ENCODE measurements around the gene CRCP.
"Not testable (repeated sequence)": the region's sequence is repeated elsewhere in the genome, so short reads cannot be mapped to it uniquely, and the experiment has no call there.

CRCP gene

DNA sequence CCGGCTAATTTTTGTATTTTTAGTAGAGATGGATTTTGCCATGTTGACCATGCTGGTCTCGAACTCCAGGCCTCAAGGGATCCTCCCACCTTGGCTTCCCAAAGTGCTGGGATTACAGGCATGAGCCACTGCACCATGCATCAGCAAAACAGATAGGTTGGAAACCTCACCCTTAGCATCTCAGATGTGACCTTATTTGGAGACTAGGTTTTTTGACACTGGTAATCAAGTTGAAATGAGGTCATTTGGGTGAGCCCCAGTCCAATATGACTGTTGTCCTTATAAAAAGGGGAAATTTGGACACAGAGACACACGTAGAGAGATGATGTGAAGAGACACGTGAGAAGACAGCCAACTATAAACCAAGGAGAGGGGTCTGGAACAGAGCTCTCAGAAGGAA, 48.0 kb downstream of the CRCP start:
- DNase-seq = no peak

DNA sequence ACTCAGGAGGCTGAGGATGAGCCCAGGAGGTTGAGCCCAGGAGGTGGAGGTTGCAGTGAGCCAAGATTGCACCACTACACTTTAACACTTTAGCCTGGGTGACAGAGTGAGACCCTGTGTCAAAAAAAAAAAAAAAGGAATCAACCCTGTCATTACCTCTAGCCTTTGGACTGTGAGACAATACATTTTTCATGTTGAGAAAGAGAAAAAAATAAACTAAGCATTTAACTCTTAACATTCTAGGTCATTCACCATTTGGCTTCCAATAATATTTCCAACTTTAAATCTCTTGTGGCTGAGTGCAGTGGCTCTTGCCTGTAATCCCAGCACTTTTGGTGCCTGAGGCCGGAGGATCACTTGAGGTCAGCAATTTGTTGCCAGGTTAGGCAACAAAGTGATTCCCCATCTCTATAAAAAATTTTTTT, 48.6 kb downstream of the CRCP start:
- no peak for DNase-seq

DNA sequence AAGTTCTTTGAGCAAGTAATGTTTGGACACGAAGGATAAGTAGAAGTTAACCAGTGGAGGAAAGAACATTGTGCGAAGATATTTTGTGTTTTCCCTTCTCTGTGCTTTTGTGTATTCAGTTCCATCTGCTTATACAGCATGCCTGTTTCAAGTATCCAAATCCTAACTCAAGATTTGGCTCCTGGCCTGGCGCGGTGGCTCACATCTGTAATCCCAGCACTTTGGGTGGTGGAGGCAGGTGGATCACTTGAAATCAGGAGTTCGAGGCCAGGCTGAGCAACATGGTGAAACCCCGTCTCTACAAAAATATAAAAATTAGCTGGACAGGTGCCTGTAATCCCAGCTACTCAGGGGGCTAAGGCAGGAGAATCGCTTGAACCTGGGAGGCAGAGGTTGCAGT, 49.7 kb downstream of the CRCP start:
- no peak for DNase-seq

DNA sequence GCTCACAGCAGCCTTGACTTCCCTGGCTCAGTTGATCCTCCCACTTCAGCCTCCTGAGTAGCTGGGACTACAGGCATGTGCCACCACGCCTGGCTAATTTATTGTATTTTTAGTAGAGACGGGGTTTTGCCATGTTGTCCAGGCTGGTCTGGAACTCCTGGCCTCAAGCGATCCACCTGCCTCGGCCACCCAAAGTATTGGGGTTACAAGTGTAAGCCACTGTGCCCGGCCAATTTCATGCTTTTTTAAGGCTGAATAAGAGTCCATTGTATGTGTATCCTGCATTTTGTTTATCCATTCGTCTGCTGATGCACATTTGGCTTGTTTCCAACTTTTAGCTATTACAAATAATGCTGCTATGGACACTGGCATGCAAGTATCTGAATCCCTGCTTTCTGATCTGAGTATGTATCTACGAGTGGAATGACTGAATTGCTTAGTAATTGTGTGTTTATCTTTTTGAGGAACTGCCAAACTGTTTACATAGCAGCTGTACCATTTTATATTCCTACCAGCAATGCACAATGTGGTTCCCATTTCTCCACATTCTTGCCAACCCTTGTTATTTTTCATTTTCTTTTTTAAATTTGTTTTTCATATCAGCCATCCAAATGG, 53.2 kb downstream of the CRCP start:
- no peak for DNase-seq

DNA sequence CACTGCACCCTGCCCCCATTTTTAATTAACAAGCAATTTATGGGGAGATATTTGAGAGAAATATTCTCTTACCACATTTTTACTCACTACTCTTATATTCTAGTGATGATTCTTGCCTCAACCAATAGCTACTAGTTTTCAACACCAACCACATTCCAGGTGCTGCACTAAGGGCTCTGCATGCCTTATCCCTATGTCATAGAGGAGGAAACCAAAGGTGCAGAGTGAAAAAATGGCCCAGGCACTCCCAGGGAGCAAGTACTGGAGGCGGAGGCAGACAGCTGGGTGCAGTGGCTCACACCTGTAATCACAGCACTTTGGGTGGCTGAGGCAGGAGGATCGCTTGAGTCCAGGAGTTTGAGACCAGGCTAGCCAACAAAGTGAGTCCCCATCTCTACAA, 55.0 kb downstream of the CRCP start:
- no peak for DNase-seq

DNA sequence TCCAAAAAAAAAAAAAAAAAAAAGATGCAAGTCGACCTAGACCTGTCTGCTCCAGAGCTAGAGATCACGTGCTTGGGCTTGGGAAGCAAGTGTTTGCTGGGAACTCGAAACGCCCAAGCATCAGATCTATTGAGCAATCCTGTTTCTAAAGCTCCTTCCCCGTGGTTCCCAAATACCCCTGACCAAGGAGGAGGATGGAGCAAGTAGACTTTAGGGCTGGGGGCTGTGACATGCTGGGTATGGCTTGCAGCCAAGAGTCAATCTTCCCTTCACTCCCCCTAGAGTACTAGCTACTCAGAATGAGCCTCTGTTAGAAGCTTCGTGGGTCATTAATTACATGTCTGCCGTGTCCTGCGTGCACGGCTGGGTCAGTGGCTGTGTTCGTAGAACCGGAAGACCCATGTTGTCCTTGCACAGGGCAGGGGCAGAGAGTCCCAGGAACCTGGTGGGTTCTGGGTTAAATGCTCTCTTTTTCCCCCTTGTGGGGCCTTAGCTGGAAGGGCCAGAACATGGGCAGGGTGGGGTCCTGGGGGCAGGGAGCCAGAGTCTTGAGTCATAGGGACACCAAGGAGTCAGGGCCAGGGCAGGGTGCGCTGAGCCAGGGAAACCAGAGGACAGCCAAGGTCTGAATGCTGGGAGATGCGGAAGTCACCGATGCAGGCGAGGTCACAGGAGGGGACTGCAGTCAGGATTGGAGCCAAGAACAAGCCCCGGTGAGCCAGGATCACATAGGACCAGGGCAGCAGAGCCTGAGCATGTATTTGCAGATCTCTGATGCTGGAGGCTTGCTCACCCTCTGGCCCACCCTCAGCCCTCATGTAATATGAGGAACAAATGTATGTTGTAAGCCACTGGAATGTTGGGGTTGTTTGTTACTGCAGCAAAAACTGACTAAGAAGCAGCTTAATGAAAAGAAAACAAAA, 55.9 kb downstream of the CRCP start:
- no peak for DNase-seq

DNA sequence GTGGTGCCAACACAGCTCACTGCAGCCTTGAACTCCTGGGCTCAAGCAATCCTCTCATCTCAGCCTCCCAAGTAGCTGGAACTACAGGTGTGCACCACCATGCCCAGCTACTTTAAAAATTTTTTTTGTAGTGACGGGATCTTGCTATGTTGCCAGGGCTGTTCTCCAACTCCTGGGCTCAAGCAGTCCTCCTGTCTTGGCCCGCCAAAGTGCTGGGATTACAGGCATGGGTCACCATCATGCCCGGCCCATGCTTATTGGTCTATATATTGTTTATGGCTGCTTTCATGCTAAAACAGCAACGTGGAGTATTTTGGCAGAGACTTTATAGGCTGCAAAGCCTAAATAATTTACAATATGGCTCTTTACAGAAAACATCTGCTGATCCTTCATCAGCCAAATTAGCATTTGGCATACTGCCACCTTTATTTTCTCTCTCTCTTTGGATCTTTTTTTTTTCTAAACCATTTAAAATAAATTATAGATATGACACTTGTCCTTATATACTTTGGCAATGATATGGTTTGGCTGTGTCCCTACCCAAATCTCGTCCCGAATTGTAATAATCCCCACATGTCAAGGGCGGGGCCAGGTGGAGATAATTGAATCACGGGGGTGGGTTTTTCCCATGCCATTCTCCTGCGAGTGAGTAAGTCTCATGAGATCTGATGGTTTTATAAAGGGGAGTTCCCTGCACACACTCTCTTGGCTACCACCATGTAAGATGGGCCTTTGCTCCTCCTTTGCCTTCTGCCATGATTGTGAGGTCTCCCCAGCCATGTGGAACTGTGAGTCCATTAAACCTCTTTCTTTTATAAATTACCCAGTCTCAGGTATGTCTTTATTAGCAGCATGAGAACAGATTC, 58.1 kb downstream of the CRCP start:
- DNase-seq = not testable (repeated sequence)

DNA sequence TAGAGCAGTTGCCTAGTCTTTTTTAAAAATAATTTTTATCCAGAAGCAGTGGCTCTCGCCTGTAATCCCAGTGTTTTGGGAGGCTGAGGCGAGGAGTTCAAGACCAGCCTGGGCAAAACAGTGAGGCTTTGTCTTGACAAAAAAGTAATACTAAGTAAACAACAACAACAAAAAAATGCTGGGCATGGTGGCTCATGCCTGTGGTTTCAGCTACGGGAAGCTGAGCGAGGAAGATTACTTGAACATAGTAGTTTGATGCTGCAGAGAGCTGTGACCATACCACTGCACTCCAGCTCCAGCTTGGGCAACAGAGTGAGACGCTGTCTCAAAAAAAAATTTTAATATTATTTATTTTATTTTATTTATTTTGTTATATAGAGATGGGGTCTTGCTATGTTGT, 59.2 kb downstream of the CRCP start:
- no peak for DNase-seq

DNA sequence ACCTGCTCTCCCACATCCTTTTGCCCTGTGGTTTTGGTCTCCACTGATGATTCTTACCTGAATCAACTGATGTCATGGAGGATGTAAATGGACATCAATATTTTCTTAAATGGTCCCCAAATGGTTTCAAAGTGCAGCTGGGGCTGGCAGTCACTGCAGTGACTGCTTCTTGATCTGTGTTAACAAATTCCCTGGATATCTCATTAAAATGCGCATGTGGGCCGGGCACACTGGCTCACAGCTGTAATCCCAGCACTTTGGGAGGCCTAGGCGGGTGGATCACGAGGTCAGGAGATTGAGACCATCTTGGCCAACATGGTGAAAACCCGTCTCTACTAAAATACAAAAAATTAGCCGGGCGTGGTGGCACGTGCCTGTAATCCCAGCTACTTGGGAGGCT, 60.4 kb downstream of the CRCP start:
- DNase-seq = not testable (repeated sequence)

DNA sequence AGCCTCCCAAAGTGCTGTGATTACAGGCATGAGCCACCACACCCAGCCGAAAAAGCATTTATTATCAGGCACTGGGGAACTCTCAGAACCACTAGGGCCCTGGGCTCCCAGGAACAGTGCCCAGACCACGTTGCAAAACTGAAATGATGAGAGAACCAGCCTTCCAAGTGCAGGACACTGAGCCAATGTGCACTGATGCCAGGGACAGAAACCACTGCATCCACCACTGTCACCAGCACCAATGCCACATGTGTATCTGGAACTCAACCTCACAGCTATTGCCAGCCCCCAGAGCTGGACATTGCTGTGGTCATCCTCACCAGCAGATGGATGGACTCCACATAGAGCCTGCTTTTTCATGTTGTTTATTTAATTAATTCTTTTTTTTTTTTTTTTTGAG, 62.3 kb downstream of the CRCP start:
- DNase-seq = no peak

DNA sequence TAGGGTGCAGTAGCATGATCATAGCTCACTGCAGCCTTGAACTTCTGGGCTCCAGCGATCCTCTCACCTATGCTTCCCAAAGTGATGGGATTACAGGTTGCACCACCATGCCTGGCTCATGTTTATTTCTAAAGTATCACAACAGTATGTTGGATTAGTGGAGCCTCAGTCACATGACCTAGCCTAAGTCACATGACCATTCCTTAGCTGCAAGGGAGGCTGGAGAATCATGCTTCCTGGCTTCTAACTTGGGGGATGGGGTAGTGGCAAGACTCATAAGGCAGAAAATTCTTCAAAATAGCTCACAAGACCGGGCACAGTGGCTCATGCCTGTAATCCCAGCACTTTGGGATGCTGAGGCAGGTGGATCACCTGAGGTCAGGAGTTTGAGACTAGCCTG, 63.6 kb downstream of the CRCP start:
- DNase-seq = no peak

DNA sequence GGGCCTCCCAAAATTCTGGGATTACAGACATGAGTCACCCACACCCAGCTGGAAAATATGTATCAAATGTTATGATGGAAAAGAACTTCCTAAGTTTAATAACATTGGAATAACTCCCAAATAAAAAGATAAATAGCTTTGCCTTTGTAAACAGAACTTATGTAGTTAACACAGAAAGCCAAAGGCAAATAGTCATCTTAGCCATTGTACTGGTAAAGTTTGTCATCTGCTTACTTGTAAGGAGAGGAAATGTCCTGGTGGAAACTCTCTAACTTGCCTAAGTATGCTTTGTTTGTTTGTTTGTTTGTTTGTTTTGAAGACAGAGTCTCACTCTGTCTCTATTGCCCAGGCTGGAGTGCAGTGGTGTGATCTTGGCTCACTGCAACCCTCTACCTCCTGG, 66.7 kb downstream of the CRCP start:
- DNase-seq = no peak

DNA sequence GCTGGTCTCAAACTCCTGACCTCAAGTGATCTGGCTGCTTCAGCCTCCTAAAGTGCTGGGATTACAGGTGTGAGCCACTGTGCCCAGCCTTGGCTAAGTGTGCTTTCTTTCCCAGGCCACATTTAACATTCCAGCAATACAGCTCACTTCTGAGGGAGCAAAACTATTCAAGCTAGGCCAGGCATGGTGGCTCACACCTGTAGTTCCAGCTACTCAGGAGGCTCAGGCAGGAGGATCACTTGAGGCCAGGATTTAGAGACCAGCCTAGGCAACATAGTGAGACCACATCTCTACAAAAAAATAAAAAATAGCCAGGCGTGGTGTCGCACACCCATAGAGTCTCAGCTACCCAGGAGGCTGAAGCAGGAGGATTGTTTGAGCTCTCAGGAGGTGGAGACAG, 67.2 kb downstream of the CRCP start:
- DNase-seq = no peak

DNA sequence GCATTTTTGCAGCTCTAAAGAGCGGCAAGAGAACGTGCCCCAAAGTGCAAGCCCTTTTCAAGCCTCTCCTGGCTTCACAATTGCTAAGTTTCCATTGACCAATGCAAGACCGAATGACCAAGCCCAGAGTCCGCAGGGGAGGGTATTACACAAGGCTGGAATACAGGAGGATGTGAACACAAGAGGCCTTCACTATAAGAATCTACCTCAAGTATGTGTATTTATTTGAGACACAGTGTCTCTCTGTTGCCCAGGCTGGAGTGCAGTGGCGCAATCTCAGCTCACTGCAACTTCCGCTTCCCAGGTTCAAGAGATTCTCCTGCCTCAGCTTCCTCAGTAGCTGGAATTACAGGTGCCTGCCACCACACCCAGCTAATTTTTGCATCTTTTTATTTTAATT, 68.3 kb downstream of the CRCP start:
- DNase-seq = no peak

DNA sequence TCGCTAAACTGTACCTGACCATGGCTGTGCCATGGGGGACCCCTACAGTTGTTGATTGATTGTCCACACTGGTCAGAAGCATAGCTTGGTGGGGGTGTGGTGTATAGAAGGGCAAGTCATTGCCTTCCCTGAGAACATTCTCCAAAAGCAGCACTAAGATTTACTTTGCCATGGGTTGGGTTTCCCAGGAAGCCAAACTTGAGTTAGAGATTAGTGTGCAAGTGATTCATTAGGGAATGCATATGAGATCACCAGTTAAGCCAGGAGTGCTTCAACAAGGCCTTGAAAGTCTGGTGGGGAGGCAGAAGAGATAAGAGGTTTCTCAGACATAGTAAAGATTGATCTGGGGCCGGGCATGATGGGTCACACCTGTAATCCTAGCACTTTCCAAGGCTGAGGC, 69.1 kb downstream of the CRCP start:
- no peak for DNase-seq

DNA sequence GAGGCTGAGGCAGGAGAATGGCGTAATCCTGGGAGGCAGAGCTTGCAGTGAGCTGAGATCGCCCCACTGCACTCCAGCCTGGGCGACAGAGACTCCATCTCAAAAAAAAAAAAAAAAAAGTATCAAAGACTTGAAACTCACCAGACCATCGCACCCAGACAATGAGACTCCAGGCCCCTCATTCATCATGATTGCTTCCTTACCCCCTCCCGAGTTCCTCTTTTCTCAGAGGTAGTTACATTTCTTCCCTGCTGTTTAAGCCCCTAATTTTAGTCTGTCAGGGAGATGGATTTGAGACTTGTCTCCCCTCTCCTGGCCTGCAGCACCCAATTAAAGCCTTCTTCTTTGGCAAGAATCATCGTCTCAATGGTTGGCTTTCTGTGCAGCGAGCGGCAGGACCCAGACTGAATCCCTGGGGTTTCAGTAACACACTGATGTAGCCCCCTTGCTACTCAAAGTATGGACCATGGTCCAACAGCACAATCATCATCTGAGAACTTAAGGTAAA, 71.1 kb downstream of the CRCP start:
- no peak for DNase-seq

DNA sequence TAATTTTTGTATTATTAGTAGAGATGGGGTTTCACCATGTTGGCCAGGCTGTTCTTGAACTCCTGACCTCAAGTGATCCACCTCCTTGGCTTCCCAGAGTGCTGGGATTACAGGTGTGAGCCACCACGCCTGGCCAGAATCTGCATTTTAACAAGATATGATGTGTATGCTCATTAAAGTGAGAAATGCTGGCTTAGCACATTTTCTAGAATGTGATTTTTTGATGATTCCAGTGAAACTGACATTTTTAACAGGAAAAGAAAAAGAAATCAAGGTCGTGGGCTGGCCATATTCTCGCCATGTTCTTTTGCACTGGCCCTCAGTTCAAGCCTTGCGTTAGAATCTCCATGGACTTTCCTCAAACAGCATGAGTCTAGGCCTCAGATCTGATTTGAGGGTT, 72.3 kb downstream of the CRCP start:
- DNase-seq = no peak

DNA sequence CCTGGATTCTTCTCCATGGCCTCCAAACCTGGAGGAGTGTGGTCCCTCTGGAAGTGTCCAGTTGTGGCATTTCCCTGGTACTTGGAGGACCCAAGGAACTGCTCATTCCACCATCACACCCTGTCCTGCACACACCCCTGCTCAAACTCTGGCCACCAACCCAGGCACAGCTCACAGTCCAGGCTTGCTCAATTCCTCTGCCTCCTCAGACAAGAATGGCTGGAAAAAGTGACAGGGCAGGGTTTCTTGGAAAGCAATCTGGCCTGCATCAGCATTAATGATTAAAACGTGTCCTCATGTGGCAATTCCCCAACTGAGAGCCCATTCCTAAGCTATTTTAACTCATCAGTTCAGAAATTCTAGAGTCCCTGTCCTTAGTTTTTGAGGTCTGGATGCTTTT, 73.3 kb downstream of the CRCP start:
- DNase-seq = no peak

DNA sequence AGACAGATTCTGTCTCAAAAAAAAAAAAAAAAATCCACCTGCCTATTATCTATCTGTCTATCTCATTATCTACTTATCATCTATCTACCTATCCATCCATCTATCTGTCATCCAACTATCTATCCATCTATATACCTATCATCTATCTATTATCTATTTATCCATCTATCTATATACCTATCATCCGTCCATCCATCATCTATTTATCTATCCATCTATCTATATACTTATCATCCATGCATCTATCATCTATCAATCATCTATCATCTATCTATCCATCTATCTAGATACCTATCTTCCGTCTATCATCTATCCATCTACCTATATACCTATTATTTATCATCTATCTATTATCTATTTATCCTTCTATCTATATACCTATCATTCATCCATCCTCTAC, 74.0 kb downstream of the CRCP start:
- no peak for DNase-seq

DNA sequence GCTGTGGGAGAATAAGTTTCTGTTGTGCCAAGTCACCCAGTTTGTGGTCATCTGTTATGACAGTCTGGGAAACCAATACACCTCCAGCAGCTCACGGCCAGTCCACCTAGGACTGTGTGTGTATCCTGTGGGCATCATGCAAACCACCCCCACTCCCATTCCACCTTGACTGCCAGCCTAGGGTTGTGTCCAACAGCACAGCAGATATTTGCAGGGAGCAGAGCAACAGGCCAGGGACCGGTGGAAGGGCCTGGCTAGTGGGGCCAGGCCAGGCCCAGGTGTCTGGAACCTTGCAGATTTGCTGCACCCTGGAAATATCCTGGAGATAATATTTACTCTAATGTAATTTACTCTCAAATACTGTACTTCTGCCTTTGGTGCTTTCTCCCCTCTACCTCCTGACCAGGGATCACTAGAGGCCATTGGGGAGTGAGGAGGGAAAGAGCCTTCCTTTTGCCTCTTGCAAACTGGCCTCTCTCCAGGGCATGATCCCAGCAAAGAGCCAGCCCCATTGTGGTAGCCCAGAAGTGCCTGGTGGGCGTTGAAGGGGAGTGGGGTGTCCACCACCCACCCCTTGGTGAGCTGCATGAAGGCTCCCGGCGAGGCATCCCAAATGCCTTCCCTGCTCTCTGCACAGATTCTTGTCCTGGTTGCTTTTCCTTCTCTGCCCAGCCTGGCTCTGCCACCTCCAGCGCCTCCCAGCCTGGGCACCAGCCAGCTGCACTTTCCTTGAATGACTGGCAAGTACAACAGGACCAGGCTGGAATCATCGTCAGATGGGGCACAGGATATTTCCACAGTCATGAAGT, 75.3 kb downstream of the CRCP start:
- DNase-seq = no peak

DNA sequence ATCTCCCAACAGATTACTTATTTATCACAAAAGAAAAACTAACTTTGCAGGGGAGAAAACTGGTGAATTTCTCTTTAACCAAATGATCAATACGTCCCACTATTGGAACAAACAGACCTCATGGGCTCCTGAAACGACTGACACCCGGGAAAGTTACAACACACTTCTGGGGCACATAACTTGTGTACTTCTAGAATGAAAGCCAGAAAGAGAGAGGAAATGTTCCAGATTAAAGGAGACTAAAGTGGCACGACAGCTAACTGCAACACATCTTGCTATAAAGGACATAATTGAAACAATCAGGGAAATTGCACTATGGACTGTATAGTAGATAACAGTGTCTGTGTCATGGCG, 75.8 kb downstream of the CRCP start:
- no peak for DNase-seq

DNA sequence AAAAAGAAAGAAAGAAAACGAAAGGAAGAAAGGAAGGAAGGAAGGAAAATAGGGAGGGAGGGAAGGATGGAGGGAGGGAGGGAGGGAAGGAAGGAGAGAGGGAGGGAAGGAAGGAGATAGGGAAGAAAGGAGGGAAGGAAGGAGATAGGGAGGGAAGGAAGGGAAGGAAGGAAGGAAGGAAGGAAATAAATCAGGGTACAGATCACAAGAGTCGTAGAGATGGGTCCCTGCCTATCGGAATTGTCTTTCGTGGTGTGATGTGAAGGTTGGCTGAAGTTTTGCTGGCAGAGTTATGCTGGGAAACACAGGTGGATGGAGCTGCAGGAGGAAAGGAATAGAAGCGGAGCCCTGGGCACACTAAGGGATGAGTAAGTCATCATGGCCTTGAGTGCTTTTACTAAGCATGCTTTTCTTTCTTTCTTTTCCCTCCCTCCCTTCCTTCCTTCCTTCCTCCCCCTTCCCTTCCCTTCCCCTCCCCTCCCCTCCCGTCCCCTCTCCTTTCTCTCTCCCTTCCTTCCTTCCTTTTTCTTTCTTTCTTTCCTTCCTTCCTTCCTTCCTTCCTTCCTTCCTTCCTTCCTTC, 78.6 kb downstream of the CRCP start:
- DNase-seq = no peak

Data from NK-92 treated with Interleukin-12 subunit alpha and Interleukin-12 subunit beta, amount 100 ng/mL, for 24 hours (cell line).